Astrocyte (in vitro differentiated cells and primary cell): ENCODE data around the gene ANKH.

Source experiments
- CTCF ChIP-seq: IDR thresholded peaks from 2 replicates; pipeline ENCODE4 v1.5.1; 2011; ENCODE audit warnings: low read depth, mild to moderate bottlenecking, inconsistent platforms, low read length, moderate library complexity; ENCODE audit not compliant: insufficient read depth
- EZH2 ChIP-seq: IDR thresholded peaks from 2 replicates; pipeline ENCODE4 v1.6.1; 2012; ENCODE audit warnings: mild to moderate bottlenecking, low read length, inconsistent platforms; ENCODE audit not compliant: insufficient read depth

- TF ChIP-seq CTCF (no peak), EZH2 (no peak)
Measured at GRCh38 chr5:14831006-14831338, 40.6 kb downstream of the ANKH start.
